ENCODE results near the gene EIF3K. TPM values are rescaled to one million over a fixed set of nuclear protein-coding genes. Genes with fewer than 3 reads are reported as not detected.
A peak's percentile ranks its signal among the peaks of the same experiment; 100 is the strongest.
"Not testable (repeated sequence)": the region's sequence is repeated elsewhere in the genome, so short reads cannot be mapped to it uniquely, and the experiment has no call there.

EIF3K gene
- total RNA-seq, 1 donor from 2014 or later = 120 TPM

DNA sequence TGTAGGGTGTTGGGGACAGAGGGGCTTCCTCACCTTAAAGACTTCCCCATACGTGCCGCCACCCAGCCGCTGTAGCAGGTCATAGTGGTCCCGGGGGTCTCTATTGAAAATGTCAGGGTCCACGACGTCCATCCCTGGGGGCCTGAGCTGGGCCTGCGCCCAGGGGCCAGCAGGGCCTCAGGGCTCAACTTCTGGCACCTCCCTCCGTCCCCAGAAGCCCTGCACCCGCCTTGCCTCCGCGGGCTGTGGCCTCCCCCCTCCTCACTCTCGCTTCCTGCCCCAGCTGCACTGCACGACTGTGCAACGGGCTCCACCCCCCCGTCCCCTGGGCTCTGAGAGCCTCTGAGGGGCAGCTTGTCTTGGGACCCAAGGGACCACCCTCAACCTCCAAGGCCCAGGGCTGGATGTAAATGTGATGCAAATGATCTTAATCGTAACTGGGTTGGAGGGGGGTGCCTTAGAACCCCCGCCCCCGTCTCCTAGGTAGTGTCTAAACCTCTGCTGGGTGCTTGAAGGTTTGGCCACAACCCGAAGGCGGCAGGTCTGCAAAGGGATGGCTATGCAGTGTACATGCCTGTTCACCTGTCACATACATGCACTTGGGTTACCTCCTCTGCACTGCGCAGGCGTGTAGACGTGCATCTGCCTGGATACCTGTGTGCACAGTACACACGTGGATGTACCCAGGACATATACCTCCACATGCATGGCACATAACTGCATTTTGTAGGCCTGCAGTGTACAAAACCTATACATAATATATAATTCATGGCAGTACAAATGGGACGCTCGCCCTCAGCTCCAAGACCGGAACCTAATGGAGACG lies 1.0 kb upstream of the EIF3K start, which contains the start of gene MAP4K1:
Gene MAP4K1 (minus strand): TSS at position 190 of the 826 bp plus-strand sequence. CDS start 58 bp downstream, at position 132.
- peak in 1 of 2 donors; percentile 41 for DNase-seq (ENCODE audit: low spot score in 2 of 2)
- no peak for FAIRE-seq

DNA sequence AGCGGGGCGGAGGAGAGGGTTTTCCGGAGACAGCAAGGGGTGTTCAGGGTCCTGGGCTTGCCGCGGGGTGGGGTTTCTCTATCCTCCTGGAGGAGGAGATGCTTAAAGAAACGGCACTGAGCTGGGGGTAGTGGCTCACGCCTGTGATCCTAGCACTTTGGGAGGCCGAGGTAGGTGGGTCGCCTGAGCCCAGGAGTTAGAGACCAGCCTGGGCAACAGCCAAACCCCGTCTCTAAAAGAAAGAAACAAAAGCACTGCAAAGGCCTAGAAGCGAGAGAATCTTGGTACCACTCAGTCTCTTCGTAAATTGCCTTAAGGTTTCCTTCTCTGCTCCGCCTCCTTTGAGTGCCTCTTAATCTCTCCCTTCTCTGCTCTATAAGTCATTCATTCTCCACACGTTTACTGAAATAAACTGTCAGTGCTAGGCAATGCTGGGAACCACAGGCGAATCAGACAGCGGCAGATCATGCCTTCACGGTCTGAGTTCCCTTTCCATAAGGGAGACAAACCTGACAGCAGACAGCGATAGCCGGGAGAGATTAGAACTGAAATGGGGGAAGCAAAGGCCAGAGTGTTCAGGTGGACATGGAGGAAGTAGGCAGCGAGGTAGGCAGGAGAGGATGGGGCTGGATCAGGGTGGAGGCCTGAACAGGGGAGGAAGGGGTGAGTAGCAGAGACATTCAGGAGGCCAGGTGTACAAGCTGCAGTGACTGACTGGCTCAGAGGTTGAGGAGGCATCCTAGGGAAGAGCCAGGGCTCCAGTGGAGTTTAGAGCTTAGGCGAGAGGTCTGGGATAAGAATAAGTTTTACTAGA lies 580 bp downstream of the EIF3K start:
- DNase-seq (ENCODE audit: low spot score in 2 of 2) (no peak), FAIRE-seq (no peak)

DNA sequence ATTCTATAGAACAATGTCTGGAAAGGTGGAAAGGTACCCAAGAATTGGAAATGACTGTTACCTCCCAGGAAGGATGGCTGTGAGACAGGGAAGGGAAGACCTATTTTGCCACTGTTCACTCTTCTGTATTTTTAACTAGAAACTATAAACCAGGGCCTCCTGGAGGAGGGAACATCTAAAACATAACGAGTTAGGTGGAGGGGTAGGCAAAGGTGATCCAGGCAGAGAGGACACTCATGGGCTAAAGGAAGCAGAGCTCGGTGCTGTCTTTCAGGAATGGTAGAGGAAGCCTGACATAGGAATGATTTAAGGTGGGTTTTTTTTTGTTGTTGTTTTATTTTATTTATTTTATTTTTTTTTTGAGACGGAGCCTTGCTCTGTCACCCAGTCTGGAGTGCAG lies 5.8 kb downstream of the EIF3K start:
- FAIRE-seq (no peak), DNase-seq (ENCODE audit: low spot score in 2 of 2) (no peak)

DNA sequence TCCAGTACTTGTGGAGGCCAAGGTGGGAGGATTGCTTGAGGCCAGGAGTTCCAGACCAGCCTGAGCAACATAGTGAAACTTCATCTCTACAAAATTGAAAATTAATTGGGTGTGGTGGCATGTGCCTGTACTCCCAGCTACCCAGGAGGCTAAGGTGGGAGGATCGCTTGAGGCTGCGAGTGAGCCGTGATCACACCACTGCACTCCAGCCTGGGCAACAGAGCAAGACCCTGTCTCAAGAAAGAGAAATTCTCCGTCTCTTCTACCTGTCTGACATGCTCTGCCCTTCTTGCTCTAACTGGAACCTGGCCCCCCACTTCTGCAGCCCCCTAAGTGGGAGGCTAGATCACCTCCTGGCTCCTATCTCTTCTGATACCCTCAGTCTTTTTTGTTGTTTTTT lies 7.4 kb downstream of the EIF3K start:
- DNase-seq (ENCODE audit: low spot score in 2 of 2) = no peak

DNA sequence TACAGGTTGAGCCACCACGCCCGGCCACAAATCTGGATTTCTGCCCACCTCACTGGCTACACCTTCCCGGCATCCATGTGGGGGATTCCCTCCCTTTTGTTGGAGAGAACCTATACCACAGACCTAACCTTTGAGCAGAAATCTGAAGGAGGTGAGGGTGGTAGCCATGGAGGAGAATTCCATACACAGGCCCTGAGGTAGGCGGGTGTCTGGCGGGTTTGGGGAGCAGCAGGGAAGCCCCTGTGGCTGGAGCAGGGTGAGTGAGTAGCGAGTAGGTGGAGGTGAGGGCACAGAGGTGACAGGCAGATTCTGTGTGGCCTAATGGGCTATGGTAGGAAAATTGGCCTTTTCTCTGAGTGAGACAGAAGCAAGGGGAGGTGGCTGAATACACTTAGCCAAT lies 10.6 kb downstream of the EIF3K start:
- no peak for FAIRE-seq

More for the DNA sequence above, 7.4 kb downstream of the EIF3K start:
- FAIRE-seq = no peak

DNA sequence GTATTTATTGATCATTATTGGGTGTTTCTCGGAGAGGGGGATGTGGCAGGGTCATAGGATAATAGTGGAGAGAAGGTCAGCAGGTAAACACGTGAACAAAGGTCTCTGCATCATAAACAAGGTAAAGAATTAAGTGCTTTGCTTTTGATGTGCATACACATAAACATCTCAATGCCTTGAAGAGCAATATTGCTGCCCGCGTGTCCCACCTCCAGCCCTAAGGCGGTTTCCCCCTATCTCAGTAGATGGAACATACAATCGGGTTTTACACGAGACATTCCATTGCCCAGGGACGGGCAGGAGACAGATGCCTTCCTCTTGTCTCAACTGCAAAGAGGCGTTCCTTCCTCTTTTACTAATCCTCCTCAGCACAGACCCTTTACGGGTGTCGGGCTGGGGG lies 12.3 kb downstream of the EIF3K start:
- not testable (repeated sequence) for FAIRE-seq; DNase-seq (ENCODE audit: low spot score in 2 of 2)

More for the DNA sequence above, 10.6 kb downstream of the EIF3K start:
- no peak for DNase-seq (ENCODE audit: low spot score in 2 of 2)

DNA sequence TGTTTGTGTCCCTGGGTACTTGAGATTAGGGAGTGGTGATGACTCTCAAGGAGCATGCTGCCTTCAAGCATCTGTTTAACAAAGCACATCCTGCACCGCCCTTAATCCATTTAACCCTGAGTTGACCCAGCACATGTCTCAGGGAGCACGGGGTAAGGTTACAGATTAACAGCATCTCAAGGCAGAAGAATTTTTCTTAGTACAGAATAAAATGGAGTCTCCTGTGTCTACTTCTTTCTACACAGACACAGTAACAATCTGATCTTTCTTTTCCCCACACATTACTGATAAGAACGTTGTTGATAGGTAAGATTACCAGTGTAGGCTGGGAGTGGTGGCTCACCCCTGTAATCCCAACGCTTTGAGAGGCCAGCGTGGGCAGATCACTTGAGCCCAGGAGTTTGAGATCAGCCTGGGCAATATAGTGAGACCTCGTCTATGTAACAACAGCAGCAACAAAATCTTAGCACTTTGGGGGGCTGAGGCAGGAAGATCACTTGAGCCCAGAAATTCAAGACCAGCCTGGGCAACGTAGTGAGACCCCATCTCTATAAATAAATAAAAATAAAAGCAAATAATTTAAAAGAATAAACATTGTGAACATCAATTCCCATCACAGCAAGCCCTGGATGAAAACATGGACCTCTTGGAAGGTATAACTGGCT lies 13.0 kb downstream of the EIF3K start:
- not testable (repeated sequence) for FAIRE-seq

DNA sequence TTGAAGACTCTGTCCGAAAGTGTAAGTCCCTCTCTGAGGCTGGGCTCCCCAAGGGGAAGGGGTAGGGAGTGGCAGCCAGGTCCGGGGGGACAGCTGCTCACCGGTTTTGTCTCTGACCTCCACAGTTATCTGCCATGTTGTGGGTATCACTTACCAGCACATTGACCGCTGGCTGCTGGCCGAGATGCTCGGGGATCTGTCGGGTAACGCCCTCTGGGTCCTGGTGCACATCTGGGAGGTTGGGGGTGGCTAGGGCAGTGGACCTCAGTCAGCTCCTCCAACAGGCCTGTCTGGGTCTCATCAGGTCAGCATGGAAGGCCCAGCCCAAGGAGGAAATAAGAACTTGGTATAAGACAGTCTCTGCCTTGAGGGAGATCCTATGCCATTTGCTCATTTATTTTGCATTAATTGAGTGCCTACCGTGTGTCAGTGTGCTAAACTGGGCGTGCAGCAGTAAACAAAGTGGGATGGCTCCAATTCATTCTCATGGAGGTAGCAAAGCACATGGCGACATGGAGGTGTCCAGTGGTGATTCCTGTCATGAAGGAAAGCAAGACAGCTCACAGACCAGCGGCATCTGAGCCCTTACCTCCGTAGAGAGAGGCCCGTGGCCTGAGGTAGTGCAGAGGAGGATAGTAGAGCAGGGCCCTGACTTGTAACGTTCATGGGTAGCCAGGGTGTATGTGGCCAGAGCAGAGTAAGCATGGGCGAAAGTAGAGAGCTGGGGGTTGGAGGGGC lies 13.7 kb downstream of the EIF3K start:
- DNase-seq (ENCODE audit: low spot score in 2 of 2) (no peak), FAIRE-seq (no peak)

More for the DNA sequence above, 13.0 kb downstream of the EIF3K start:
- not testable (repeated sequence) for DNase-seq (ENCODE audit: low spot score in 2 of 2)

DNA sequence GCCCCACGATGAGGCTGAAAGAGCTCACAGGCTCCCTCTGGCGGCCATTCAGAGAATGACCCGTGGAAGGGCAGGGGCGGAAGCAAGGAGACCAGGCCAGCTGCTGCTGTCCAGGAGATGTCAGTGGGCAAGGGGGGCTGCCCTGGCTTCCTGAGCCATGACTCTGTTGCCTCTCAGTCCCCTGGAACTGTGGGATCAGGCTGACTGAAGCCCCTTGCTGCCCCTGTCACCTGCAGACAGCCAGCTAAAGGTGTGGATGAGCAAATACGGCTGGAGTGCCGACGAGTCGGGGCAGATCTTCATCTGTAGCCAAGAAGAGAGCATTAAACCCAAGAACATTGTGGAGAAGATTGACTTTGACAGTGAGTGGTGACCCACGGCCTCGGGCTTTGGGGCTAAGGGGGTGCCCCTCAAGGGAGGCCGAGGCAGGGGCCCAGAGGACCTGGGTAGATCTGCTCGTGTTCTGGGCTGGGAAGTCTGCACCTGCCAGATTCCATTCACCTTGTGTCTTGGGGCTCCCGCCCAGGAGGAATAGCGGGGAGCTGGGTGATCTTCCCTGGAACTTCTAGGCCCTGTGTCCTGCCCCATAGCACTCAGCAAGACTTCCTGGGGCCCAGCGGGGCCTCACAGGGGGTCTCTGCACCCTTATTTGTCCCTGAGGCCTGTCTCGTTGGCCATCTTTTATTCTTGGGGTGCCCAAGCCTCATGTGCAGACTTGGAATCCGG lies 15.9 kb downstream of the EIF3K start:
- FAIRE-seq = no peak
- DNase-seq (ENCODE audit: low spot score in 2 of 2) = peak in 1 of 2 donors; percentile 78

DNA sequence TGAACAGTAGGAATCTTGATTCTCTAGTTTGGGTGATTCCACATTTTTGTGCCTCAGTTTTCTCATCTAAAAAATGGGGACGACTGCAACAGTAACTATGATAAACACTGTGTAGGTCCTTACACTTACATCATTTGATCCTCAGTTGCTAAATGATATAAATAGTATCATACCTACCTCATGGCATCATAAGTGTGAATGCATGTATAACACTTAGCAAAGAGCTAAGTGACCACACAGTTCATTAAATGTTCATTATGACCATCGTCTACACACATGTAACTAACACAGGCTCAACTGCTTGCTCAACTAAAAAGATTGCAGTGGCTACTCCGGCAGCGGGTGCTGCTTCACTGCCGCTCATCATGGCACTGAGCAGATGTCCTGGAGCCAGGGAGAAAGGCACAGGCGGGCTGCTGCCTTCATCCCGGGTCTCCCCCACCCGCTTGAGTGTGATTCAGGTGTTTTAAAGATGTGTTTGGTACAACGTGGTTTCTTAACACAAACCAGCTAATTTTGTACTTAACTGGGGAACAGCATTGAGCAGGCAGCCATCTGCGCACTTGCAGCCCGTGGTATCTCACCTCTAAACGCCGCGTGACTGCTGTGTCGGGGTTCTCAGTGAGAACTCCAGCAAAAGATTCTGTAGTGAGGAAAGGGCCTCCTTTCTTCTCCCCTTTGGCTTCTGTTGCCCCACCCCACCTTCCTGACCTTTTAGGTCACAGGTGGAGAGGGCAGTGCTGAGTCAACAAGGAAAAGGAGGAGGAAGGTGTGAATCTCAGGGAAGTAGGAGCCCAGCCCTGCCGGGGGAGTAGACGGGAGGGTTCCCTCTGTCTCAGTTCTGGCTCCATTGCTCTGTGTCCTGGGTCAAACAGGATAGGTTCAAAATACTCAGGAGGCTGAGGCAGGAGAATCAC lies 16.8 kb downstream of the EIF3K start:
- no peak for FAIRE-seq
- no peak for DNase-seq (ENCODE audit: low spot score in 2 of 2)

DNA sequence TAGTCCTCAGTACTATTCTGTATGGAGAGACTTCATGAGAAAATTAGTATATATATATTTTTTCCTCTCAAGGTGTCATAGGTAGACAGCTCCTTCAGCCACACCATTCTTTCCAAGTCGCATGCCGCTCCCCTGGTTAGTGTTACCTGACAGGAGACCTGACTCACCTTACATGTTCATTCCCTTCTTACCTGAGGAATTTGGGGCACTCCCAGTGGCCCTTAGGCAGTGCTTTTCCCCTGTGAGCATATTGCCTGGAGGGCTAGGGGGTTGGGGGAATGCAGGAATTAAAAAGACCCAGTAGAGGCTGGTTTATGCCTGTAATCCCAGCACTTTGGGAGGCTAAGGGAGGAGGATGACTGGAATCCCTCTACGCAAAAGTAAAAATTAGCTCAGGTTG lies 19.5 kb downstream of the EIF3K start:
- no peak for FAIRE-seq
- no peak for DNase-seq (ENCODE audit: low spot score in 2 of 2)

DNA sequence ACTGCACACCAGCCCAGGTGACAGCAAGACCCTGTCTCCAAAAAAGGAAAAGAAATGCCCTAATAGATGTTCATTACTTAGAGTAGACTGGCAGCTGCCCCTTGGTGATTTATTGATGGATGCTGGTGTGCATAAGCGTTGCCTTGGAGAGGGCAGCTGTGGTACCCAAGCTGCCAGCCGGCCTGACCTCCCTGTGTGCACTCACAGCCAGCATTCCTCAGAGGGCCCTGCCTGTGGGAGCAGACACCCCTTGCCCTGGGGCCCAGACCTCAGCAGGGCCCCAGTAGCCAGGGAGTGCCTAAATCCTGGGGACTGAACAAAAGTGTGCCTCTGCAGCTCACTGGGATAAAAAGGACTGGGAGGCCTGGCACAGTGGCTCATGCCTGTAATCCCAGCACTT lies 20.7 kb downstream of the EIF3K start:
- DNase-seq (ENCODE audit: low spot score in 2 of 2) (no peak), FAIRE-seq (no peak)

DNA sequence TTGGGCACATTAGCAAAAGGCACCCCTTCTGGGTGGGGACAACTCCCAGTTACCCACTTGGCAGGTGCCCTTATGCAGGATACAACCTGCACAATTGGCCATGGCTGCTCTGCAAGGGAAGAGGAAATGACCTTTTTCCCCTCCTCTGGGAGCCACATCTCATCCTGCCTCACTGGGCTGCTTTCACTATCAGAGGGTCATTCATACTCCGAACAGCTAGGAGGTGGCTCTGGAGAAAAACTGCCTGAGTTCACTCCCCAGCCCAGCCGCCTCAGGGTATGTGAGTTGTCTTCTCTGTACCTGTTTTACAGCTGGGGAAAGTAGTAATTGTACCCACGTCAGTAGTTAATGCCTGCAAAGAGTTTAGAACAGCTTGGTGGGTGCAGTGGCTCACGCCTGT lies 21.4 kb downstream of the EIF3K start:
- DNase-seq (ENCODE audit: low spot score in 2 of 2) (no peak), FAIRE-seq (no peak)

DNA sequence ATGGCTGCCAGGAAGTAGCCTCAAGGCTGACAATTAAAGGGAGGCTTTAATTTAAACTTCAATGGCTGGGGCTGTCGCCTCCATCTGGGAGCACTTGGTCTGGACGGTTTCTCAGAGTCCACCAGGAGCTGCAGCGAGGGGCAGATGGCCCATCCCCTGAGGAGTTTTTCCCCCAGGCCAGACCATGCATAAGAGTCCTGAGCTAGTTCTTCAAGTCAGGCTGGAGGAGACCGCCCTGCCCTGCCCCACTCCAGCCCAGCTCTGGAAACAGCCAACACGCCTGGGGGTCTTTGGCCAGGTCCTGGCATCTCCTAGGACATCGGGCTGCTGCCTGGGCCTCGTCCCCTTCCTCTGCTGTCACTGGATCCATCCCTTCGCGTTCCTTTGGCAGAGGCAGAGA lies 23.2 kb downstream of the EIF3K start:
- DNase-seq (ENCODE audit: low spot score in 2 of 2) = no peak
- no peak for FAIRE-seq

DNA sequence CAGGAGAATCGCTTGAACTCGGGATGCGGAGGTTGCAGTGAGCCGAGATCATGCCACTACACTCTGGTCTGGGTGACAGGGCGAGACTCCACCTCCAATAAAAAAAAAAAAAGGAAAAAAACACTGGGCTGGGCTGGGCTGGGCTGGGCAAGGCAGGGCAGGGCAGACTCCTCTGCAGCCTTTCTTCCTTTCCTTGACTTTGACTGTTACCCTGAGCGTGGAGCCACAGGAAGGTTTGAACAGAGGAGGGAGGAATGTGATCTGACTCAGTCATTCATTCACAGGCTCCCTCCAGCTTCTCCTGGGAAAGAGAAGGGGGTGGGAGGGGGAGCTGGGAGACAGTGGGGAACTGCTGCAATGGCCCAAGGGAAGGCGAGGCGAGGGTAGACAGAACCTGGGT lies 25.7 kb downstream of the EIF3K start:
- DNase-seq (ENCODE audit: low spot score in 2 of 2) (no peak), FAIRE-seq (no peak)

DNA sequence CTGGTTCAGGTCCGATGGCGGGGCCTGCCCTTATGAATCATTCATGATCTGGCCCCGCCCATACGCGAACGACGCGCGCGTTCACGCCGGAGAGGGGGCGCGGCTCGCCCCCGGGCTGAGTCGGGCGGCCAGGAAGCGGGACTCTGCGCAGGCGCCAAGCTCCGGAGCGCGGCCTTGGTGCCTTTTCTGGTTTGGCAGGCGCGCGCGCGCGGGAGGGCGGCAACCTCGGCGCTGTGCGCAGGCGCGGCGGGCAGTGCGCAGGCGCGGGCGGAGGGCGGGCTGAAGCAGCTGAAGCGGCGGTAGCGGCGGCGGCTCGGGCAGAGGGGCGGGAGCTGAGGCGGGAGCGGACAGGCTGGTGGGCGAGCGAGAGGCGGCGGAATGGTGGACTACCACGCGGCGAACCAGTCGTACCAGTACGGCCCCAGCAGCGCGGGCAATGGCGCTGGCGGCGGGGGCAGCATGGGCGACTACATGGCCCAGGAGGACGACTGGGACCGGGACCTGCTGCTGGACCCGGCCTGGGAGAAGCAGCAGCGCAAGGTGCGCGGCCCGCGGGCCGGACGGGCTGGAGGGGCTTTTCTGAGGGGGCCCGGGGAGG lies 28.5 kb downstream of the EIF3K start, which contains the start of gene ACTN4:
Gene ACTN4 (plus strand): TSS at position 282 of the 598 bp plus-strand sequence. CDS start 97 bp downstream, at position 379.
- no peak for FAIRE-seq

DNA sequence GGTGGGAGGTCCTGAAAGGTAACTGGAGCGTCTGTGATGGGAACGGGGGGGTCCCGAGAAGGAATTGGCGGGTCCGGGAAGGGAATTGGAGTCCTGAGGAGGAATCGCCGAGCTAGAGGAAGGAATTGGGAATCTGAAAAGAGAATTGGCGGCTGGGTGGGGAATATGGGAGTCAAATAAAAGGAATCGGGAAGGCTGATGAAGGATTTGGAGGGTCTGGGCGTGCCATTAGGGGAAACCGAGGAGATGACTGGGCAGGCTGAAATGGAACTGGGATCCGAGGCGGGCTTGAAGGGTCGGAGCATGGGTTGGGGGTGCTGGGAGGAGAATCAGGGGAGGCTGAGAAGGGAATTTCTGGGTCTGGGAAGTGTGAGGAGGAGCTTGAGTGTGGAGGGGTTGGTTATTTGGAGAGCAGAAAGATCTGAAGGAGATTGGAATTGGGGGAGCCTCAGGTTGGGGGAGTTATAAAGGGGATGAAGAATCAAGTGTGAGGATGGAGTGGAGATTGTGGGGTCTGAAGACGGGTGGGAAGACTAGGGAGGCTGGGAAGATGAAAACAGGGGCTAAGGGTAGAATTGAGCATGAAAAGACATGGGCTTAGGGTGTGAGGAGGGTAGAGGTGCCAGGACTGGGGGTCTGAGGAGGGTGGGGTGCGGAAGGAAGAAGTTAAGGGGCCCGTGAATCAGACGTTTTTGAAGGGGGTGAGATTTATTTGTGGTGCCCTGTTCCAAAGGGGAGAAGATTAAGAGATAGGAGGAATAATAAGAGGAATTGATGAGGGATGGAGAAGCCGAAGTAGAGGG lies 29.2 kb downstream of the EIF3K start:
- FAIRE-seq (no peak), DNase-seq (ENCODE audit: low spot score in 2 of 2) (no peak)

More for the DNA sequence above, 28.5 kb downstream of the EIF3K start, which contains the start of gene ACTN4:
- peak; percentile 96 for DNase-seq (ENCODE audit: low spot score in 2 of 2)
